NCI-H2107 treated with DMSO at 0.1 percent for 48 hours (cell line): Measurements from ENCODE around the gene GPR152.
A peak's percentile ranks its signal among the peaks of the same experiment; 100 is the strongest.
"Not testable (repeated sequence)": the region's sequence is repeated elsewhere in the genome, so short reads cannot be mapped to it uniquely, and the experiment has no call there.

Experiments
- DNase-seq: peaks from one replicate; lab custom pipeline; 2025; ENCODE audit not compliant: unreplicated experiment; lab: John Stamatoyannopoulos, UW

GPR152 gene

GRCh38 chr11:67429038-67429668, 23.4 kb downstream of the GPR152 start:
- DNase-seq, result no peak

- peak; percentile 89 for DNase-seq
These were observed 24.2 kb downstream of the GPR152 start, which contains the start of gene RPS6KB2 for GRCh38 chr11:67428052-67429001. TSS of gene RPS6KB2 (plus strand) at chr11:67428494. CDS start at chr11:67428546, 52 bp downstream.

DNA sequence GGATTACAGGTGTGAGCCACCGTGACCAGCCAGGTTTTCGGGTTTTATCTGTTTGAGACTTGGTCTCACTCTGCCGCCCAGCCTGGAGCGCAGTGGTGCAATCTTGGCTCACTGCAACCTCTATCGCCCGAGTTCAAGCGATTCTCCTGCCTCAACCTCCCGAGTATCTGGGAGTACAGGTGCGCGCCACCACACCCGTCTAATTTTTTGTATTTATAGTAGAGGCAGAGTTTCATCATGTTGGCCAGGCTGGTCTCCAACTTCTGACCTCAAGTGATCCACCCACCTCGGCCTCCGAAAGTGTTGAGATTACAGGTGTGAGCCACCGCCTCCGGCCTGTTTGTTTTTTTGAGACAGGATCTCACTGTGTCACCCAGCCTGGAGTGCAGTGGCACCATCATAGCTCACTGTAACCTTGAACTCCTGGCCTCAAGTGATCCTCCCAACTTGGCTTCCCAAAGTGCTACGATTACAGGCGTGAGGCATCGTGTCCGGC, 25.1 kb downstream of the GPR152 start:
- DNase-seq, result not testable (repeated sequence)

DNA sequence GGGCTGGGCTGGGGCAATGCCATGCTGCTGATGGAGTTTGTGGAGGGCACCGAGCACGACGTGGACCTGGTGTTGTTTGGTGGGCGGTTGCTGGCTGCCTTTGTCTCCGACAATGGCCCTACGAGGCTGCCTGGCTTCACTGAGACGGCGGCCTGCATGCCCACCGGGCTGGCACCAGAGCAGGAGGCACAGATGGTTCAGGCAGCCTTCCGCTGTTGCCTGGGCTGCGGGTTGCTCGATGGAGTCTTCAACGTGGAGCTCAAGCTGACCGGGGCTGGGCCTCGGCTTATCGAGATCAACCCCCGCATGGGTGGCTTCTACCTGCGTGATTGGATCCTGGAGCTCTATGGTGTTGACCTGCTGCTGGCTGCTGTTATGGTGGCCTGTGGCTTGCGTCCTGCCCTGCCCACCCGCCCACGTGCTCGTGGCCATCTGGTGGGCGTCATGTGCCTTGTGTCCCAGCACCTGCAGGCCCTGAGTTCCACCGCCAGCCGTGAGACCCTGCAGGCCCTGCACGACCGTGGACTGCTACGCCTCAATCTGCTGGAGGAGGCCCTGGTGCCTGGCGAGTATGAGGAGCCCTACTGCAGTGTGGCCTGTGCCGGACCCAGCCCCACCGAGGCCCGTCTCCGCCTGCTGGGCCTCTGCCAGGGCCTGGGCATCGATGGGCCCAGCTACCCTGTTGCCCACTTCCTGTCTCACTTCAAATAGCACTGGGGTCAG, 28.5 kb downstream of the GPR152 start:
- DNase-seq, result no peak

DNA sequence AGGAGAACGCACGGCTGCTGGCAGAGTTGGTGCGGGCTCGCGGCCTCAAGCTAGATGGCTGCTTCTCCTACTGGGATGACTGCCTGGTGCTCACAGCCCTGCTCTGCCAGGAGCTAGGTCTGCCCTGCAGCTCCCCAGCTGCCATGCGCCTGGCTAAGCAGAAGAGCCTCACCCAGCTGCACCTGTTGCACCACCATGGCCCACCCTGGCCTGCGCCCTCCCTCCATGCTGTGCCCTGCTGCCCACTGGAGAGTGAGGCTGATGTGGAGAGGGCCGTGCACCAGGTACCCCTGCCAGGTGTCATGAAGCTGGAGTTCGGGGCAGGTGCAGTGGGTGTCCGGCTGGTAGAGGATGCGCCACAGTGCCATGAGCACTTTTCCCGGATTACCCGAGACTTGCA, 29.1 kb downstream of the GPR152 start:
- DNase-seq, result no peak

GRCh38 chr11:67422891-67423290, 29.6 kb downstream of the GPR152 start:
- DNase-seq, result no peak

- no peak for DNase-seq
These were observed 31.0 kb downstream of the GPR152 start for GRCh38 chr11:67421430-67422031.

- DNase-seq, result peak; percentile 63
These were observed 31.7 kb downstream of the GPR152 start for GRCh38 chr11:67420646-67421429.

DNA sequence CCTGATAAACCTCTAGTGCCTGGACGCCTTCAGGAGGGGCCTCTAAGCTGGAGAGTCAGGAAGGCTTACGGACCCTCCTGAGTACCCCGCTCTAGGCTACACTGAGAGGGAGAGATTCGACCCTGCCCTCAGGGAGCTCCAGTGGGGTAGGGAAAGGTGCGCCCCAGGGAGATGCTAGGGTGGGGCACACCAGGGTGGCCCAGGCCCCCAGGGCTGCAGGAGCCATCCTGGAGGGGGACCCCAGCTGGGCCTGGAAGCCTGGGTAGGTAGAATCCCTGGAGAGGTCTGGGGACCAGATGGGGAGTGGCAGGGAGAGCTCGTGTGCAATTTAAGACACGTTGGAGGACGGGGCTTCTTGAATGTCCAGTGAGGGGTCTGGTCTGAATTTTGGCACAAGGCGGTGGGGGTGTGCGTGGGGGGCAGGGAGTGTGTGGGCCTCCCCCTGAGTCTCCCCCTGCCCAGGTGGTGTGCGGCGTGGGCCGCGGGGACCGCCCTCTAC, 32.3 kb downstream of the GPR152 start:
- no peak for DNase-seq

- DNase-seq, result no peak
These were observed 33.0 kb downstream of the GPR152 start for GRCh38 chr11:67419325-67420049.

DNA sequence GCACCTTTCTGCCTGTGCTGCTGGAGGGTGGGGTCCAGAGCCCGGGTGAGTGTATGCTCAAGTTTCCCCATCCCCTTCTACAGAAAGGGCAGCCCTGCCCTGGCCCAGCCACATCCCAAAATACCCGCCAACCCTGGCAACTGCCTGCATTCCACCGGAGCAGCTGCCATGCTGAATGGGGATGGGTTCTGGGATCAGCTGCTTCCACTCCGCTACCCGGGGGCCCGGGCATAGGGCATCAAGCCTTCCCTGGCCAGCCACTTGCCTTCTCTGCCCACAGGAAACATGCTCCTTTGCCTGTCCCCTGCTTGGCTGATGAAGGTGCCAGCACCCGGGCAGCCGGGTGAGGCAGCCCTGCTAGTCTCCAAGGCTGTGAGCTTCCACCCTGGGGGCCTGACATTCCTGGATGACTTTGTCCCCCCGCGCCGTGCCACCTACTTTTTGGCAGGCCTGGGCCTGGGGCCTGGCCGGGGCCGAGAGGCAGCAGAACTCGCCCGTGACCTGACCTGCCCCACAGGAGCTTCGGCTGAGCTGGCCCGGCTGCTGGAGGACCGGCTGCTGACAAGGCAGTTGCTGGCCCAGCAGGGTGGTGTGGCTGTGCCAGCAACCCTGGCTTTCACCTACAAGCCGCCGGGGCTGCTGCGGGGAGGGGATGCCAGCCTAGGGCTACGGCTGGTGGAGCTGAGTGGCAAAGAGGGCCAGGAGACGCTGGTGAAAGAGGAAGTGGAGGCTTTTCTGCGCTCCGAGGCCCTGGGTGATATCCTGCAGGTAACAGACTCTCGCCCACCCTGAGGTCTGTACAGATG, 33.9 kb downstream of the GPR152 start:
- no peak for DNase-seq

GRCh38 chr11:67417425-67417824, 35.1 kb downstream of the GPR152 start:
- no peak for DNase-seq

DNA sequence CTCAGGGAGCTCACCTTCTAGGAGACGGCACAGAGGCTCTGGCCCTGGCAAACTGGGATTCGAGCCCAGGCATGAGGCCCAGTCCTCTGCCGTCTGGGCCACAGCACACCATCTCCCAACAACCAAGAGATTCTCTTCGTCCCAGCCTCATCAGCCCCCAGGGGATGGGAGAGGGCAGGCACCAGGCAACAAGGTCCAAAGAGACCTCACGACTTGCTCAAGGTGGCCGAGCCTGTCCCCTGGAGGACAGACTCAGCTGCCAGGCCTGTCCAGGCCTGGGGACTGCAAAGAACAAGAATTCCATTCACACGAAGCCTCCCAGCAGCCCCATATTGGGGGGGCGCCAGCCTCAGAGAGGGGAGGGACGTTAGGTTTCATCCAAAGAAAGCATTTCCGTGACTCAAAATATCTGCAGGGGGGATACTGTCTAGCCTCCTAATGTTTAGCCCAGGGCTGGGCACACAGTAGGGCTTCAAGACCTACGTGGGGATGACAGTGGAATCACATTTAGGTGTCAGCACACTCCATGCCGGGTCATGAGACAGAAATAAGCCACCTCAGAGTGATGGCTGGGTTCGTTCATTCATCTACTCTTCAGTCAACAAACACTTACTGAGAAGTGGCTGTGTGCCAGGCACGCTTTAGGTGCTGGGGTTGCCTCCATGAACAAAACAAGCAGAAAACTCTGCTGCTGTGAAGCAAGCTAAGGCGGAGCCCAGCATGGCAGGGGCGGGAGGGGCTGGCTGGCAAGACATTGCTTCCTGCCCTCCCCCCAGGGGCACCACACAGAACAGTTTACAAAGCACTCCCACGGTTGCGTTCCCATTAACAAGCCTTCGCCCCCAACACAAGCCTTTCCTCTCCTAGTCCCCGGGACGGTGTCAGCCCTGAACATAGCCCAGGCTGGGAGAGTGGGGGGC, 35.9 kb downstream of the GPR152 start:
- no peak for DNase-seq

DNA sequence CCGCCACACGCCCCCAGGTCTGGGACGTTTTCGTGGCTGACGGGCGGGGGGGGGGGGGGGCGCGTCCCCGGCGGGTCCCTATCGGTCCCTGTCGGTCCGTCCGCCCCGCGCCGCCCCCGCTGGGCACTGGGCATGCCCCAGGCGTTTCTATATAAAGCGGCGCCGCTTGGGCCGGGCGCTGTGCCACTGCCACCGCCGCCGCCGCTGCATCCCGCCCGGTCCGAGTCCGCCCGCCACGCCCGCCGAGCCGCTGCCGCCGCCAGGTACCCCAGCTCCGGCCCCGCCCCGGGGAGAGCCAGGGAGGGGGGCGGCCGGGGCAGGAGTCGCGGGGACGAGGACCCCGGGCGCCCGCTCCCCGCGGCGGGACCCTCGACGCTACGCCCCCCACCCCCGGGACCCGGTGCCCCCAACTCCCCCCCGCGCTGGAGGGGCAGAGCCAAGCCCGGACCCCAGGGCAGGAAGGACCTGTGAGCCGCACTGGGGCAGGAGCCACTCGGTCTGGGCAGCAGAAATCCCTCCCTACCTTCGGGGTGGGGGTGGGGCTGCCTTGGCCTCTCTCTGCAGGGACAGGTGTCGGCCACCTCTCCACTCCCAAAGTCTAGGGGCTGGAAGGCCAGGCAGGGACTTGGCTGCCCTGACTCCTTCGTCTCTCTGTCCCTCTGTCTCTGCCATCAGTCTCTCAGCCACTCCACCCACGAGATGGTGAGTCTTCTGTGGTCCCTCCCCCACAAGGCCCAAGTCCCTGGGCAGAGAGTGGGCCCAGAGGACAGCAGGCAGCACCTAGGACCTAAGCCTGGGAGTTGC, 36.8 kb downstream of the GPR152 start, which contains the start of gene CARNS1:
CARNS1 (plus strand) TSS at position 178 of the 804 bp plus-strand sequence; CDS start at position 700, 522 bp downstream.
- no peak for DNase-seq

DNA sequence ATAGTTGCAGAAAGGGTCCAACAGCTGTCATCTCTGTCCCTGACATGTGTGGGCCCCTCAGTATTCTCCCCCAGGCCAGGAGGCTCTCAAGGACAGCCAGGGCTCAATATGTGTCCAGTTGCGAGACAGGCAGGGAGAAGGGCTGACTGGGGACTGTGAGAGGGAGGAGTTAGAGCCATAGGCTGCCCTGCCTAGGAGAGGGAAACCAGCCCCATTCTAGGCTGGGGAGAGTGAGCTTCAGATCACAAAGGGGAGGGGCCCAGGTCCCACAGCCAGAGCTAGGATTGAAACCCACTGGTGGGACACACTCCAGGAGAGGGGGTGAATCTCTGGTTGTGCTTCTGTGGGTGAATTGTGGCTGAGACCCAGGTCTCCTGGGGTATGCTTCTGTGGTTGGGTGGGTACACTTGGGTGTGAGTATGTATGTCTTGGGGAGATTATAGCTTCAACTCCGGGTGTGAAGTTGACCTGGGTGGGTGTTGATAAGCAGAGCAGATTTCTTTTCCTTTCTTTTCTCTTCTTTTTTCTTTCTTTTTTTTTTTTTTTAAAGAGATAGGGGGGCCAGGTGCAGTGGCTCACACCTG, 39.2 kb downstream of the GPR152 start:
- no peak for DNase-seq
